GM10266 (cell line): ENCODE results near the gene TPBG.

Source experiments
- DNase-seq: peaks from one replicate; pipeline ENCODE4 v3.0.0; 2012; ENCODE audit errors: extremely low spot score
- TF ChIP-seq, protein P1 (sequence below): IDR thresholded peaks from 2 replicates; pipeline ENCODE4 v1.5.1; 2012; ENCODE audit warnings: mild to moderate bottlenecking, low read depth; ENCODE audit not compliant: control insufficient read depth, insufficient read depth; ENCODE audit errors: missing control alignments

The TPBG gene

DNA sequence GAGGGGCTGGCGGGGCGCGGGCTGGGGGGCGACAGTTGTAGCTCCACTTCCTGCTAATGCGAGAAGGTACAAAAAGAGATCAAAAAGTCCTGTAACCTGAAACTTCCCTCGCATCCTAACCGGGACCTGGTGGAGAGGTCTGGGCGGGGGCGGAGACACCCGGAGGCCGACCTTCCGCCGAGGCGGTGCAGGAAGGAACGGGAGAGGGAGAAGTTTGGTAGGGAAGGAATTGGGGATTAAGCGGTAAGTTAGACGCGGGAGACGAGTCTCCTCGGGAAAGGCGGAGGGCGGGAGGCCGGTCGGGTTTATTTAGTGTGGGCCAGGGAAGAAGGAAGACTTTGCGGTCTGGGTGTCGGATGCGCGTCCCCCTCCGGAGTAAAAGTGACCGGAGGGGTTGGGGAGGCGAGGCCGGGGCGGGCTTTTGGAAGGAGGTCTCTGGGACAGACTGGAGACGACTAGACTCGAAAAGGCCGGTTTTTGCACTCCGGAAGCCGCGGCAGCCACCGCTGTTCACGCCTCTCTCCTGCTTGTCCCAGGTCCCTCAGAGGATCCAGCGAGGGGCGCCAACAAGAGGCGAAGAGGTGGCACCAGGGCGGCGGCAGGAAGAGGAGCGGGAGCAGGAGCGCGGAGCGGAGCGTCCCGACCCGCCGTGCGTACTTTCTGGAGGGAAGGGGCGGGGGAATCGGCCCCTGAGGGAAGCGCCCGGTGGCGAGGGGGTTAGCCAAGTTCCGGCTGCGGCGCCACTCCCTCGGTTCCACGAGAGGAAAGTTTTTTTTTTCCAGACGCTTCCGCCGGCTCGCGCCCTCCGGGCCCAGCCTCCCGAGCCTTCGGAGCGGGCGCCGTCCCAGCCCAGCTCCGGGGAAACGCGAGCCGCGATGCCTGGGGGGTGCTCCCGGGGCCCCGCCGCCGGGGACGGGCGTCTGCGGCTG lies 734 bp downstream of the TPBG start:
- peak; percentile 31 for DNase-seq
- TF ChIP-seq, protein P1, sequence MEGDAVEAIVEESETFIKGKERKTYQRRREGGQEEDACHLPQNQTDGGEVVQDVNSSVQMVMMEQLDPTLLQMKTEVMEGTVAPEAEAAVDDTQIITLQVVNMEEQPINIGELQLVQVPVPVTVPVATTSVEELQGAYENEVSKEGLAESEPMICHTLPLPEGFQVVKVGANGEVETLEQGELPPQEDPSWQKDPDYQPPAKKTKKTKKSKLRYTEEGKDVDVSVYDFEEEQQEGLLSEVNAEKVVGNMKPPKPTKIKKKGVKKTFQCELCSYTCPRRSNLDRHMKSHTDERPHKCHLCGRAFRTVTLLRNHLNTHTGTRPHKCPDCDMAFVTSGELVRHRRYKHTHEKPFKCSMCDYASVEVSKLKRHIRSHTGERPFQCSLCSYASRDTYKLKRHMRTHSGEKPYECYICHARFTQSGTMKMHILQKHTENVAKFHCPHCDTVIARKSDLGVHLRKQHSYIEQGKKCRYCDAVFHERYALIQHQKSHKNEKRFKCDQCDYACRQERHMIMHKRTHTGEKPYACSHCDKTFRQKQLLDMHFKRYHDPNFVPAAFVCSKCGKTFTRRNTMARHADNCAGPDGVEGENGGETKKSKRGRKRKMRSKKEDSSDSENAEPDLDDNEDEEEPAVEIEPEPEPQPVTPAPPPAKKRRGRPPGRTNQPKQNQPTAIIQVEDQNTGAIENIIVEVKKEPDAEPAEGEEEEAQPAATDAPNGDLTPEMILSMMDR = no peak

DNA sequence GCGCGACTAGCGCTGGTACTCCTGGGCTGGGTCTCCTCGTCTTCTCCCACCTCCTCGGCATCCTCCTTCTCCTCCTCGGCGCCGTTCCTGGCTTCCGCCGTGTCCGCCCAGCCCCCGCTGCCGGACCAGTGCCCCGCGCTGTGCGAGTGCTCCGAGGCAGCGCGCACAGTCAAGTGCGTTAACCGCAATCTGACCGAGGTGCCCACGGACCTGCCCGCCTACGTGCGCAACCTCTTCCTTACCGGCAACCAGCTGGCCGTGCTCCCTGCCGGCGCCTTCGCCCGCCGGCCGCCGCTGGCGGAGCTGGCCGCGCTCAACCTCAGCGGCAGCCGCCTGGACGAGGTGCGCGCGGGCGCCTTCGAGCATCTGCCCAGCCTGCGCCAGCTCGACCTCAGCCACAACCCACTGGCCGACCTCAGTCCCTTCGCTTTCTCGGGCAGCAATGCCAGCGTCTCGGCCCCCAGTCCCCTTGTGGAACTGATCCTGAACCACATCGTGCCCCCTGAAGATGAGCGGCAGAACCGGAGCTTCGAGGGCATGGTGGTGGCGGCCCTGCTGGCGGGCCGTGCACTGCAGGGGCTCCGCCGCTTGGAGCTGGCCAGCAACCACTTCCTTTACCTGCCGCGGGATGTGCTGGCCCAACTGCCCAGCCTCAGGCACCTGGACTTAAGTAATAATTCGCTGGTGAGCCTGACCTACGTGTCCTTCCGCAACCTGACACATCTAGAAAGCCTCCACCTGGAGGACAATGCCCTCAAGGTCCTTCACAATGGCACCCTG lies 1.6 kb downstream of the TPBG start:
- TF ChIP-seq, protein P1 = no peak
- DNase-seq = peak; percentile 28

DNA sequence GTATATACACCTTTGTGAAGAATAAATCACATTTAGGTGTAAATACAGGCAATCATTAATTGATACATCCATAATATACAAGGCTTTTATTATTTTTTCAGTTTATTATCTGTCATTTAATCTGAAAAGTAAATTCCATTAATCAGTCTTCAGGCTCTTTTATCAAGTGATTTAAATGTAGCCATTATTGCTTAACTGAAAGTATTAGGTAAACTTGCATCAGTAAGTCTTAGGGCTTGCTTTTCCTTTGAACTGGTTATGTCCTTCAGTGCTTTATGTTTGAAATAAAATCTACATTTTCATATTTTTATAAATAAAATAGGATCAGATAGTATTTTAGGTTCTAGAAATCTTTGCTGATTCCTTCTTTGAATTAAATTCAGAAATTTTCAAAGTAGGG lies 4.1 kb downstream of the TPBG start:
- TF ChIP-seq, protein P1 = no peak
- DNase-seq = no peak

DNA sequence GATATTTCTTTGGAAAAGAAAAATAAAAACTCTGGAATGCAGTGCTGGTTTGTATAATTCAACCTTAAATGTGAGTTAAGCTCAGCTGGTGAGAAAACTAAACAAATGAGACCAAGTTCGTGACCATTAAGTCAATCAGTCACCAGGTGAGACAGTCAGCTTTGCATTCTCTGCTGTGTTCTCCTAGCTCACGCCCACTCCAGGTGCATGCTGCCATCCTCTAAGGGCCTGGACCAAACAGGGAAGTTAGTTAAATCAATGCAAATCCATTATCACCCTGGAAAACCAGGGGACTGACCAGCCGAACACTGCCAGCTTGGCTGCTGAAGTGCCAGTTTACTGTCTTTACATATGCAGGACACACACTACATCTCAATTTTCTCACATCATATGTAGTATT lies 7.2 kb downstream of the TPBG start:
- DNase-seq = no peak
- TF ChIP-seq, protein P1 = no peak

DNA sequence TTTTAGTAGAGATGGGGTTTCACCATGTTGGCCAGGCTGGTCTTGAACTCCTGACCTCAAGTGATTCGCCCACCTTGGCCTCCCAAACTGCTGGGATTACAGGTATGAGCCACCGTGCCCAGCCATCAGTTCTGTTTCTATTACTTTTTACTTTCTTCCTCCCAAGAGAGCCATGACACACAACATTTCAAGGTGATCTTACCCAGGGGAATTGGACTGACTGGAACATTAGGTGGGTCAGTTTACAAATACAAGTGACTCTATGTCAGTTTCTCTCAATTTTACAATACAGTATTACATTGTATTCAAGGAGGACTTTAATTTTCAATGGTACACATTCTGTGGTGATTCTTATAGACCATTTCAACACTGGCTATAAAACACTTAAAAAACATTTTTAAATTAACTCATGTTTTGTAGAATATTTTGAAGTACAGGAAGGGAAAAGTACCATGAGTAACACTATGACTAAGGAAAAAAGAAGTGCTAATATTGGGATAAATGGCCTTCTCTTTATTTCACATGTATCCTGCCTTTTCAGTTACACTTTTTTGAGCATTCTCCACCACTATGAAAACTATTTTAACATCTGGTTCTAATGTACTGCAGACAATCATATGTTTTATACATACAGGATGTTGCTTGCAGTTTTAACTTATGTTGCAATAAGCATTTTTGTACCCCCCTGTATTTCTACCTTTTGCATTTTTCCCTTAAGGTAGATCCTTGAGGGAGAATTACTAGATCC lies 8.4 kb downstream of the TPBG start:
- no peak for DNase-seq
- TF ChIP-seq, protein P1 = no peak

DNA sequence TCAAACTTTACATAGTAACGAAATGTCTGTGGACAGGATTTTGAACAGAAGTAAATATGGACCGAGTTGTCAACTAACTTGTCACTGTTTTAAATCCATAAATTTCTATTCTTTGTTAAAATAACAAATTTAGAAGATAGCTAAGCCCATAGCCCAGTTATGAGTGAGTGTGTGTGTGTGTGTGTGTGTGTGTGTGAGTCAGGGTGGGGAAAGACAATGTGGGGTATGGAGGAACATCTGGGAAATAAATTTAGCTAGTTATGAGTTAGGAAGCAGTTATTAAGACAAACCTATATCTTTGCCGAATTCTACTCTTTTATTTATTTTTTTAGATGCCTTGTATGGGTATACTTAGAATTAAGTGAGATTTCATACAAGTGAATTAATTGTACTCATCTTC lies 9.0 kb downstream of the TPBG start:
- DNase-seq = no peak
- TF ChIP-seq, protein P1 = no peak
